IMR-90 (cell line): ENCODE data around the gene DCN. TPM values are rescaled to one million over a fixed set of nuclear protein-coding genes. Genes with fewer than 3 reads are reported as not detected.

Experiments
- ATAC-seq: fragments of 200-7000 bp; cut with Tn5 transposase; 2 replicates; pipeline ENCODE4 v1.9.1; 2020; ENCODE audit warnings: low read depth, mild to moderate bottlenecking, moderate library complexity
- BruUV-seq: library from RNA; stranded (reverse); fragments of 400-500 nt; replicated peaks from 2 replicates; lab custom pipeline; 2021; lab: Mats Ljungman, UMichigan
- CTCF ChIA-PET: fragments of 300-600 bp; formaldehyde crosslinking; extraction: SDS; loops from one replicate; lab custom pipeline; 2021; ENCODE audit warnings: antibody characterized with exemption; lab: Yijun Ruan, JAX
- POLR2A ChIA-PET: fragments of 300-600 bp; sonication (Branson Sonifier 250); formaldehyde crosslinking; loops from one replicate; lab custom pipeline; 2022; ENCODE audit warnings: antibody characterized with exemption; ENCODE audit not compliant: unreplicated experiment; lab: Charles Lee
- DNase-seq: peaks from one replicate; pipeline ENCODE4 v3.0.0; 2013
- H2AFZ ChIP-seq: replicated peaks from 2 replicates; pipeline ENCODE3; 2013; ENCODE audit warnings: low read length, mild to moderate bottlenecking; ENCODE audit not compliant: poor library complexity
- H2AK5ac ChIP-seq: 2 replicates; pipeline ENCODE4 v1.6.1; 2013; ENCODE audit warnings: low read depth, low read length, inconsistent platforms
- H2AK9ac ChIP-seq: replicated peaks from 2 replicates; pipeline ENCODE3; 2013; ENCODE audit warnings: mild to moderate bottlenecking, low read depth, low read length, moderate library complexity; ENCODE audit not compliant: poor library complexity
- H2BK120ac ChIP-seq: 2 replicates; pipeline ENCODE4 v1.6.1; 2013; ENCODE audit warnings: low read depth, low read length, inconsistent platforms
- H2BK15ac ChIP-seq: 3 replicates; pipeline ENCODE4 v1.6.1; 2013; ENCODE audit warnings: low read depth, low read length, inconsistent platforms
- H2BK20ac ChIP-seq: 2 replicates; pipeline ENCODE4 v1.6.1; 2013; ENCODE audit warnings: low read depth, mild to moderate bottlenecking, inconsistent platforms, low read length, moderate library complexity
- H2BK5ac ChIP-seq: 2 replicates; pipeline ENCODE4 v1.6.1; 2013; ENCODE audit warnings: mild to moderate bottlenecking, low read depth, low read length, inconsistent platforms; ENCODE audit not compliant: poor library complexity, severe bottlenecking
- H3K14ac ChIP-seq: replicated peaks from 2 replicates; pipeline ENCODE4 v1.6.1; 2013; ENCODE audit warnings: low read depth, low read length, inconsistent platforms
- H3K18ac ChIP-seq: 2 replicates; pipeline ENCODE4 v1.6.1; 2013; ENCODE audit warnings: low read depth, low read length, control low read depth
- H3K23ac ChIP-seq: 2 replicates; pipeline ENCODE4 v1.6.1; 2013; ENCODE audit warnings: low read depth, low read length, inconsistent platforms
- H3K27ac ChIP-seq: 2 replicates; pipeline ENCODE4 v1.5.1; 2013; ENCODE audit warnings: mild to moderate bottlenecking, control low read depth, low read length; ENCODE audit not compliant: insufficient read depth
- H3K27me3 ChIP-seq: 2 replicates; pipeline ENCODE4 v1.6.1; 2013; ENCODE audit warnings: low read length; ENCODE audit not compliant: control insufficient read depth, insufficient read depth
- H3K36me3 ChIP-seq: 2 replicates; pipeline ENCODE4 v1.6.1; 2013; ENCODE audit warnings: low read length, mixed read lengths; ENCODE audit not compliant: control insufficient read depth, insufficient read depth
- H3K4ac ChIP-seq: 2 replicates; pipeline ENCODE4 v1.6.1; 2013; ENCODE audit warnings: low read depth, low read length, inconsistent platforms
- H3K4me1 ChIP-seq: 2 replicates; pipeline ENCODE4 v1.6.1; 2013; ENCODE audit warnings: low read length, mixed read lengths; ENCODE audit not compliant: control insufficient read depth, insufficient read depth
- H3K4me2 ChIP-seq: 2 replicates; pipeline ENCODE4 v1.6.1; 2013; ENCODE audit warnings: low read depth, mild to moderate bottlenecking, control low read depth, low read length, moderate library complexity
- H3K4me3 ChIP-seq: 2 replicates; pipeline ENCODE4 v1.5.1; 2013; ENCODE audit warnings: low read depth, mild to moderate bottlenecking, control low read depth, low read length, moderate library complexity; ENCODE audit not compliant: insufficient read depth
- H3K56ac ChIP-seq: 2 replicates; pipeline ENCODE4 v1.6.1; 2013; ENCODE audit warnings: low read length, inconsistent platforms; ENCODE audit not compliant: insufficient read depth; ENCODE audit errors: extremely low read depth
- H3K79me1 ChIP-seq, 2 experiments: 2 replicates each; pipeline ENCODE4 v1.6.1; 2013; ENCODE audit warnings: low read length in 2 of 2, inconsistent platforms in 1 of 2, low read depth in 1 of 2
- H3K9ac ChIP-seq: 2 replicates; pipeline ENCODE4 v1.6.1; 2013; ENCODE audit warnings: low read depth, low read length, control low read depth
- H3K9me1 ChIP-seq: 2 replicates; pipeline ENCODE4 v1.6.1; 2013; ENCODE audit warnings: low read length, inconsistent platforms; ENCODE audit not compliant: insufficient read depth
- H3K9me3 ChIP-seq: 2 replicates; pipeline ENCODE4 v1.6.1; 2013; ENCODE audit warnings: low read length; ENCODE audit not compliant: control insufficient read depth, insufficient read depth
- H4K20me1 ChIP-seq: 2 replicates; pipeline ENCODE4 v1.6.1; 2013; ENCODE audit warnings: low read length, inconsistent platforms; ENCODE audit not compliant: insufficient read depth
- H4K5ac ChIP-seq: 2 replicates; pipeline ENCODE4 v1.6.1; 2013; ENCODE audit warnings: mild to moderate bottlenecking, low read depth, low read length, control low read depth
- H4K8ac ChIP-seq, 2 experiments: 2 replicates each; pipeline ENCODE4 v1.6.1; 2013; ENCODE audit warnings: low read depth in 2 of 2, low read length in 2 of 2, control low read depth in 1 of 2, inconsistent platforms in 1 of 2
- H4K91ac ChIP-seq: 2 replicates; pipeline ENCODE4 v1.6.1; 2013; ENCODE audit warnings: low read depth, low read length, inconsistent platforms; ENCODE audit not compliant: insufficient read depth
- BHLHE40 ChIP-seq: fragments of 150-350 bp; IDR thresholded peaks from 2 replicates; pipeline ENCODE4 v1.6.1; 2016; ENCODE audit warnings: mild to moderate bottlenecking, low read depth, low read length
- CEBPB ChIP-seq: IDR thresholded peaks from 2 replicates; pipeline ENCODE4 v1.6.1; 2012; ENCODE audit warnings: low read depth, low read length, improper control_type of control experiment
- CHD1 ChIP-seq: IDR thresholded peaks from 2 replicates; pipeline ENCODE4 v1.6.1; 2012; ENCODE audit warnings: low read depth, low read length, improper control_type of control experiment
- FOS ChIP-seq: fragments of 150-350 bp; IDR thresholded peaks from 2 replicates; pipeline ENCODE4 v1.6.1; 2016; ENCODE audit warnings: low read depth, low read length
- MAFK ChIP-seq: IDR thresholded peaks from 2 replicates; pipeline ENCODE4 v1.6.1; 2012; ENCODE audit warnings: low read depth, low read length, improper control_type of control experiment
- MAZ ChIP-seq: IDR thresholded peaks from 2 replicates; pipeline ENCODE4 v1.6.1; 2012; ENCODE audit warnings: low read depth, mild to moderate bottlenecking, low read length, improper control_type of control experiment, moderate library complexity, borderline replicate concordance
- NFE2L2 ChIP-seq: fragments of 150-350 bp; IDR thresholded peaks from 2 replicates; pipeline ENCODE4 v1.6.1; 2016; ENCODE audit warnings: low read depth, mild to moderate bottlenecking, low read length
- POLR2A ChIP-seq: IDR thresholded peaks from 2 replicates; pipeline ENCODE4 v1.6.1; 2012; ENCODE audit warnings: mild to moderate bottlenecking, low read depth, low read length
- RAD21 ChIP-seq: IDR thresholded peaks from 2 replicates; pipeline ENCODE4 v1.6.1; 2012; ENCODE audit warnings: low read length, improper control_type of control experiment
- RCOR1 ChIP-seq: IDR thresholded peaks from 2 replicates; pipeline ENCODE4 v1.6.1; 2012; ENCODE audit warnings: mild to moderate bottlenecking, low read length, improper control_type of control experiment; ENCODE audit not compliant: insufficient replicate concordance
- SMC3 ChIP-seq: fragments of 150-350 bp; IDR thresholded peaks from 2 replicates; pipeline ENCODE4 v1.6.1; 2016; ENCODE audit warnings: low read depth, mild to moderate bottlenecking, antibody characterized with exemption, low read length, moderate library complexity
- dilution Hi-C: fragments of 300-500 bp; cut with HindIII; formaldehyde crosslinking; loops from one replicate; pipeline ENCODE4 v1.14.3; 2018; ENCODE audit warnings: low sequenced_read_pairs; ENCODE audit not compliant: unreplicated experiment
- in situ Hi-C: fragments of 300-500 bp; cut with MboI; formaldehyde crosslinking; loops from 3 replicates; pipeline ENCODE4 v1.14.3; 2019; ENCODE audit warnings: low sequenced_read_pairs, inconsistent platforms, mixed read lengths
- intact Hi-C: fragments of 100-400 bp; cut with micrococcal nuclease; formaldehyde crosslinking; loops from 2 replicates; pipeline ENCODE4 v1.10.0; 2022
- polyA plus RNA-seq, 3 experiments: library from polyadenylated mRNA; depleted of rRNA; stranded (reverse); fragments of >200 nt; gene quantifications; 2 replicates each; pipeline ENCODE4 v1.2.3, GENCODE V29; 2012; ENCODE audit warnings: low replicate concordance in 1 of 3
- total RNA-seq: library from RNA; depleted of rRNA; stranded (reverse); fragments of >200 nt; gene quantifications from 2 replicates; pipeline ENCODE4 v1.2.3, GENCODE V29; 2012
- TF ChIP-seq, protein P1 (sequence below): fragments of 150-350 bp; IDR thresholded peaks from 2 replicates; pipeline ENCODE4 v1.6.1; 2016; ENCODE audit warnings: low read depth, mild to moderate bottlenecking, low read length, moderate library complexity, borderline replicate concordance
- TF ChIP-seq, protein P2 (sequence below): conservative IDR thresholded peaks from 2 replicates; pipeline ENCODE4 v1.5.1; 2012; ENCODE audit warnings: mild to moderate bottlenecking, low read depth, low read length, improper control_type of control experiment
- TF ChIP-seq, protein P3 (sequence below): fragments of 150-350 bp; IDR thresholded peaks from 2 replicates; pipeline ENCODE4 v1.6.1; 2017; ENCODE audit warnings: mild to moderate bottlenecking, antibody characterized with exemption, low read length, low read depth

DCN gene
- total and polyA plus RNA-seq, 2 of the 4 experiments (the other 2 are of a cell fraction), result 241 to 965 TPM

DNA sequence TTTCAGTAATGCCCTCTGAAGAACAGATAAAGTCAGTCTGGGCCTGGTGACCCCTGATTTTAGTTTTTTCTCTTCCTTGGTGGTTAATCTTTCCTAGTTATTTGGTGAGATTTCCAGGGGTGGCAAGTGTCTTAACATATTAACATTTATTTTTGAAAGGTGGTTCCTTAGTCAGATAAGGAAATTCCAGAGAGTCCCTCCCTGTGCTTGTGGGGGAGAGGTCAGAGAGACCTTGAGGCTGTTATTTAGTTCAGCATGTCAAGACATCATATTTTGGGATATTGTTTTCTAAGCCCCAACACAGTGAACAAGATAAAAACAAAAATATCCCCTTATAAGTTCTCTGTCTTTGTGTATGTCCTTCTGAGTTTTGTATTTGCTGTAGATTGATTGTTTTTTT is 61.8 kb downstream of the DCN start:
- ChIA-PET CTCF (no interaction called here), POLR2A (no interaction called here)
- TF ChIP-seq, protein P1, sequence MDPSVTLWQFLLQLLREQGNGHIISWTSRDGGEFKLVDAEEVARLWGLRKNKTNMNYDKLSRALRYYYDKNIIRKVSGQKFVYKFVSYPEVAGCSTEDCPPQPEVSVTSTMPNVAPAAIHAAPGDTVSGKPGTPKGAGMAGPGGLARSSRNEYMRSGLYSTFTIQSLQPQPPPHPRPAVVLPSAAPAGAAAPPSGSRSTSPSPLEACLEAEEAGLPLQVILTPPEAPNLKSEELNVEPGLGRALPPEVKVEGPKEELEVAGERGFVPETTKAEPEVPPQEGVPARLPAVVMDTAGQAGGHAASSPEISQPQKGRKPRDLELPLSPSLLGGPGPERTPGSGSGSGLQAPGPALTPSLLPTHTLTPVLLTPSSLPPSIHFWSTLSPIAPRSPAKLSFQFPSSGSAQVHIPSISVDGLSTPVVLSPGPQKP, result no peak
- no peak for TF ChIP-seq CHD1
- TF ChIP-seq NFE2L2, result no peak
- no peak for TF ChIP-seq RCOR1
- TF ChIP-seq RAD21, result no peak
- TF ChIP-seq BHLHE40, result no peak
- TF ChIP-seq CEBPB, result no peak
- TF ChIP-seq MAZ, result no peak
- TF ChIP-seq MAFK, result no peak
- no peak for TF ChIP-seq SMC3
- TF ChIP-seq FOS, result no peak
- TF ChIP-seq, protein P2, sequence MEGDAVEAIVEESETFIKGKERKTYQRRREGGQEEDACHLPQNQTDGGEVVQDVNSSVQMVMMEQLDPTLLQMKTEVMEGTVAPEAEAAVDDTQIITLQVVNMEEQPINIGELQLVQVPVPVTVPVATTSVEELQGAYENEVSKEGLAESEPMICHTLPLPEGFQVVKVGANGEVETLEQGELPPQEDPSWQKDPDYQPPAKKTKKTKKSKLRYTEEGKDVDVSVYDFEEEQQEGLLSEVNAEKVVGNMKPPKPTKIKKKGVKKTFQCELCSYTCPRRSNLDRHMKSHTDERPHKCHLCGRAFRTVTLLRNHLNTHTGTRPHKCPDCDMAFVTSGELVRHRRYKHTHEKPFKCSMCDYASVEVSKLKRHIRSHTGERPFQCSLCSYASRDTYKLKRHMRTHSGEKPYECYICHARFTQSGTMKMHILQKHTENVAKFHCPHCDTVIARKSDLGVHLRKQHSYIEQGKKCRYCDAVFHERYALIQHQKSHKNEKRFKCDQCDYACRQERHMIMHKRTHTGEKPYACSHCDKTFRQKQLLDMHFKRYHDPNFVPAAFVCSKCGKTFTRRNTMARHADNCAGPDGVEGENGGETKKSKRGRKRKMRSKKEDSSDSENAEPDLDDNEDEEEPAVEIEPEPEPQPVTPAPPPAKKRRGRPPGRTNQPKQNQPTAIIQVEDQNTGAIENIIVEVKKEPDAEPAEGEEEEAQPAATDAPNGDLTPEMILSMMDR, result no peak
- TF ChIP-seq POLR2A, result no peak
- TF ChIP-seq, protein P3, sequence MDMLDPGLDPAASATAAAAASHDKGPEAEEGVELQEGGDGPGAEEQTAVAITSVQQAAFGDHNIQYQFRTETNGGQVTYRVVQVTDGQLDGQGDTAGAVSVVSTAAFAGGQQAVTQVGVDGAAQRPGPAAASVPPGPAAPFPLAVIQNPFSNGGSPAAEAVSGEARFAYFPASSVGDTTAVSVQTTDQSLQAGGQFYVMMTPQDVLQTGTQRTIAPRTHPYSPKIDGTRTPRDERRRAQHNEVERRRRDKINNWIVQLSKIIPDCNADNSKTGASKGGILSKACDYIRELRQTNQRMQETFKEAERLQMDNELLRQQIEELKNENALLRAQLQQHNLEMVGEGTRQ, result no peak
- ATAC-seq (no peak), DNase-seq (no peak)
- Histone ChIP-seq H3K9me3 (no peaks in the 10 kb centered on the region; the same call in 1 of the 2 replicates), H3K14ac (no peak overlapping the region), H3K79me1 (no peaks in the 10 kb centered on the region), H3K27me3 (no peaks in the 10 kb centered on the region), H2BK20ac (no peak overlapping the region), H3K56ac (no peak overlapping the region), H4K20me1 (no peaks in the 10 kb centered on the region), H3K36me3 (no peaks in the 10 kb centered on the region; the same call in 1 of the 2 replicates), H4K5ac (peak overlapping the region; percentile 47; the same call in 1 of the 2 replicates), H3K9me1 (no peaks in the 10 kb centered on the region), H3K4me2 (no peak overlapping the region), H2BK120ac (no peak overlapping the region), H2AK5ac (no peak overlapping the region), H4K8ac (no peak overlapping the region), H3K27ac (no peak overlapping the region), H3K4me1 (no peaks in the 10 kb centered on the region), H3K18ac (no peak overlapping the region; the same call in 1 of the 2 replicates), H3K23ac (no peak overlapping the region), H3K4me3 (no peak overlapping the region), H2AK9ac (no peak overlapping the region), H4K91ac (no peak overlapping the region), H2BK15ac (no peak overlapping the region), H3K4ac (no peak overlapping the region), H3K9ac (no peak overlapping the region), H2BK5ac (no peak overlapping the region), H2AFZ (no peak overlapping the region)
- dilution Hi-C loops, result no loop called here
- intact Hi-C loops, result no loop called here
- in situ Hi-C loops, result no loop called here
- no TSS peak for BruUV-seq
